HepG2 (cell line): ENCODE results near the gene ROBO2.

Experiments
- EZH2 ChIP-seq: conservative IDR thresholded peaks from 2 replicates; pipeline ENCODE4 v1.6.1; 2012; ENCODE audit warnings: mild to moderate bottlenecking, low read depth, low read length, moderate library complexity
- HNRNPUL1 ChIP-seq: fragments of 200-400 bp; formaldehyde crosslinking; IDR thresholded peaks from 2 replicates; pipeline ENCODE4 v1.6.1; 2017; ENCODE audit warnings: low read depth, mild to moderate bottlenecking, low read length, moderate library complexity
- KLF12 ChIP-seq: sonication (generic); formaldehyde crosslinking; IDR thresholded peaks from 2 replicates; pipeline ENCODE4 v1.4.0; 2020; ENCODE audit warnings: missing genetic modification reagents, borderline replicate concordance
- MAFK ChIP-seq, 2 experiments: IDR thresholded peaks in 1 of 2; conservative IDR thresholded peaks in 1 of 2; 2 replicates each; pipeline ENCODE4 v1.6.1; 2011; ENCODE audit warnings: improper control_type of control experiment in 2 of 2, low read length in 2 of 2
- PLRG1 ChIP-seq: fragments of 450-650 bp; conservative IDR thresholded peaks from 2 replicates; pipeline ENCODE4 v1.6.1; 2016
- SP1 ChIP-seq, 2 experiments: fragments of 450-650 bp in 1 of 2; sonication (generic) in 1 of 2; formaldehyde crosslinking in 1 of 2; IDR thresholded peaks; 2 replicates each; pipeline versions ENCODE4 v1.4.0 to v1.6.1; 2016 to 2020; ENCODE audit warnings: missing genetic modification reagents in 1 of 2
- STAT5B ChIP-seq: sonication (generic); formaldehyde crosslinking; IDR thresholded peaks from 2 replicates; pipeline ENCODE4 v1.4.0; 2020; ENCODE audit warnings: missing genetic modification reagents
- TAF1 ChIP-seq: sonication (generic); formaldehyde crosslinking; IDR thresholded peaks from 2 replicates; pipeline ENCODE4 v1.4.0; 2020; ENCODE audit warnings: missing genetic modification reagents
- ZNF274 ChIP-seq: sonication (generic); formaldehyde crosslinking; IDR thresholded peaks from 2 replicates; pipeline ENCODE4 v1.5.1; 2020; ENCODE audit warnings: mild to moderate bottlenecking, missing genetic modification reagents
- ZNF430 ChIP-seq: sonication (generic); formaldehyde crosslinking; IDR thresholded peaks from 2 replicates; pipeline ENCODE4 v1.9.0; 2021; ENCODE audit warnings: mild to moderate bottlenecking, missing genetic modification reagents

DNA sequence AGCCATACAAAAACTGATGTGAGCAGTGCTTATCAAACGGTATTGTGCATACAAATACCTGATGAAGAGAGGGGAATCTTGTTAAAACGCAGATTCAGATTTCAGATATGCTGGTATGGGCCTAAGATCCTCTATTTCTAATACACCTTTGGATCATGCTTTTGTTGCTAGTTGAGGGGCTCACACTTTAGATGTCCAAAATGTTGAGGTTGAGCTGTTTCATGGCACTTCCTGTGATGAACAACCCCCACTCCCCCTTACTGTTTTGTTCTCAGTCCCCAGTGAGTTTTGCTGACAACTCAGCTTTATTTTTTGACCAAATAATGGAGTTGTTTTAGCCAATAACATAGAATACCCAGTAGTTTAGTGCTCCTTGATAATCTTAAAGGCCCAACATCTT lies 53.2 kb downstream of the ROBO2 start:
- TF ChIP-seq ZNF430 (CRISPR knock-in tag) (no peak), TAF1 (CRISPR knock-in tag) (no peak), KLF12 (CRISPR knock-in tag) (no peak), STAT5B (no peak), PLRG1 (no peak), MAFK (conservative IDR thresholded peaks at IDR 0.05 in 1 of 2, IDR thresholded peaks at IDR 0.05 in 1 of 2; ENCODE audit: low read length in 2 of 2) (no peak), ZNF274 (no peak), EZH2 (no peak), SP1 (IDR thresholded peaks at IDR 0.05) (no peak), SP1 (CRISPR knock-in tag; IDR thresholded peaks at IDR 0.05) (no peak), HNRNPUL1 (no peak)
